KMS-11 (cell line): Measurements from ENCODE around the gene MTX2.
A peak's percentile ranks its signal among the peaks of the same experiment; 100 is the strongest.

ENCODE experiments used
- H2AFZ ChIP-seq: fragments of 200-600 bp; sonication (generic); 2 replicates; pipeline ENCODE4 v1.6.1; 2016; ENCODE audit warnings: antibody characterized with exemption, mixed run types, low read depth
- H3K27ac ChIP-seq: fragments of 200-600 bp; sonication (generic); 2 replicates; pipeline ENCODE4 v1.6.1; 2016; ENCODE audit warnings: mild to moderate bottlenecking, mixed run types
- H3K27me3 ChIP-seq: fragments of 200-600 bp; sonication (generic); 2 replicates; pipeline ENCODE4 v1.6.1; 2017; ENCODE audit warnings: mild to moderate bottlenecking, low read depth, mixed run types, moderate library complexity; ENCODE audit not compliant: insufficient read depth
- H3K36me3 ChIP-seq: fragments of 200-600 bp; sonication (generic); 2 replicates; pipeline ENCODE4 v1.6.1; 2017; ENCODE audit warnings: mild to moderate bottlenecking, mixed run types; ENCODE audit not compliant: insufficient read depth
- H3K4me1 ChIP-seq: fragments of 200-600 bp; sonication (generic); 2 replicates; pipeline ENCODE4 v1.6.1; 2016; ENCODE audit warnings: mild to moderate bottlenecking, low read depth, mixed run types; ENCODE audit not compliant: poor library complexity, severe bottlenecking
- H3K4me2 ChIP-seq: fragments of 200-600 bp; sonication (generic); 2 replicates; pipeline ENCODE4 v1.7.0; 2016; ENCODE audit warnings: mild to moderate bottlenecking, mixed run types
- H3K4me3 ChIP-seq: fragments of 200-600 bp; sonication (generic); IDR thresholded peaks from 2 replicates; pipeline ENCODE4 v1.6.1; 2017; ENCODE audit warnings: low read depth, low read length, mixed read lengths; ENCODE audit not compliant: insufficient read depth
- H3K79me2 ChIP-seq: fragments of 200-600 bp; sonication (generic); 2 replicates; pipeline ENCODE4 v1.6.1; 2016; ENCODE audit warnings: low read depth, mixed run types; ENCODE audit not compliant: insufficient read depth
- H3K9ac ChIP-seq: fragments of 200-600 bp; sonication (generic); 2 replicates; pipeline ENCODE4 v1.6.1; 2016; ENCODE audit warnings: mild to moderate bottlenecking, mixed run types
- H4K20me1 ChIP-seq: fragments of 200-600 bp; sonication (generic); 2 replicates; pipeline ENCODE4 v1.6.1; 2016; ENCODE audit warnings: mild to moderate bottlenecking, mixed run types; ENCODE audit not compliant: insufficient read depth
- CTCF ChIP-seq: fragments of 200-600 bp; sonication (generic); conservative IDR thresholded peaks from 2 replicates; pipeline ENCODE4 v1.6.1; 2017; ENCODE audit warnings: low read depth, mild to moderate bottlenecking, antibody characterized with exemption, low read length, moderate library complexity, mixed read lengths

MTX2 gene

GRCh38 chr2:176247859-176248258 lies 21.4 kb upstream of the MTX2 start:
- Histone ChIP-seq H2AFZ (no peak overlapping the region), H4K20me1 (no peaks in the 10 kb centered on the region), H3K4me2 (no peak overlapping the region), H3K9ac (no peak overlapping the region), H3K27ac (no peak overlapping the region), H3K4me1 (no peaks in the 10 kb centered on the region), H3K4me3 (no peak overlapping the region), H3K27me3 (no peaks in the 10 kb centered on the region), H3K79me2 (no peaks in the 10 kb centered on the region), H3K36me3 (no peaks in the 10 kb centered on the region)
- TF ChIP-seq CTCF, result no peak

- Histone ChIP-seq H3K79me2 (no peaks in the 10 kb centered on the region), H4K20me1 (no peaks in the 10 kb centered on the region), H3K9ac (no peak overlapping the region), H3K27me3 (no peaks in the 10 kb centered on the region), H2AFZ (no peak overlapping the region), H3K4me3 (no peak overlapping the region), H3K4me1 (no peaks in the 10 kb centered on the region), H3K27ac (no peak overlapping the region), H3K36me3 (no peaks in the 10 kb centered on the region), H3K4me2 (no peak overlapping the region)
- no peak for TF ChIP-seq CTCF
These were observed 17.3 kb upstream of the MTX2 start for GRCh38 chr2:176251928-176252327.

GRCh38 chr2:176260689-176261088 lies 8.6 kb upstream of the MTX2 start:
- H3K27ac ChIP-seq, result no peak overlapping the region
- H3K9ac ChIP-seq, result no peak overlapping the region
- H3K4me3 ChIP-seq, result no peak overlapping the region
- TF ChIP-seq CTCF, result no peak
- H3K36me3 ChIP-seq, result no peaks in the 10 kb centered on the region
- no peaks in the 10 kb centered on the region for H4K20me1 ChIP-seq
- H3K4me2 ChIP-seq, result no peak overlapping the region
- no peaks in the 10 kb centered on the region for H3K27me3 ChIP-seq
- no peaks in the 10 kb centered on the region for H3K4me1 ChIP-seq
- H3K79me2 ChIP-seq, result no peaks in the 10 kb centered on the region
- no peak overlapping the region for H2AFZ ChIP-seq

- Histone ChIP-seq H3K27ac (no peak overlapping the region), H3K4me1 (no peaks in the 10 kb centered on the region), H3K9ac (no peak overlapping the region), H2AFZ (no peak overlapping the region), H3K79me2 (no peaks in the 10 kb centered on the region), H3K27me3 (no peaks in the 10 kb centered on the region), H3K4me3 (no peak overlapping the region), H3K36me3 (no peaks in the 10 kb centered on the region), H3K4me2 (no peak overlapping the region), H4K20me1 (no peaks in the 10 kb centered on the region)
- no peak for TF ChIP-seq CTCF
These were observed 8.1 kb upstream of the MTX2 start for GRCh38 chr2:176261136-176261535.

- no peak for TF ChIP-seq CTCF
- peaks cover 19% of the 10 kb centered on the region for H3K4me1 ChIP-seq
- no peaks in the 10 kb centered on the region for H3K36me3 ChIP-seq
- peak overlapping the region; percentile 58 for H3K4me2 ChIP-seq
- no peak overlapping the region for H3K4me3 ChIP-seq
- H3K27ac ChIP-seq, result peak overlapping the region; percentile 71
- H2AFZ ChIP-seq, result peak overlapping the region; percentile 83
- no peaks in the 10 kb centered on the region for H3K27me3 ChIP-seq
- peaks cover 27% of the 10 kb centered on the region for H3K79me2 ChIP-seq
- H4K20me1 ChIP-seq, result no peaks in the 10 kb centered on the region; the same call in 1 of the 2 replicates
- peak overlapping the region; percentile 89; the same call in 1 of the 2 replicates for H3K9ac ChIP-seq
These were observed 295 bp upstream of the MTX2 start for GRCh38 chr2:176268976-176269318.
